Muscle layer of colon (tissue), 2 donors: ENCODE data around the gene GOLGA1.

Experiments used
- H3K27ac ChIP-seq: one replicate; pipeline ENCODE4 v1.7.0; 2013; ENCODE audit warnings: low read depth, mild to moderate bottlenecking, low read length, moderate library complexity
- H3K27me3 ChIP-seq, 2 donors: one replicate each; pipeline ENCODE4 v1.7.0; 2013; ENCODE audit warnings: low read length in 2 of 2, mild to moderate bottlenecking in 2 of 2; ENCODE audit not compliant: insufficient read depth in 2 of 2, control insufficient read depth in 1 of 2
- H3K36me3 ChIP-seq: one replicate; pipeline ENCODE4 v1.7.0; 2013; ENCODE audit warnings: mild to moderate bottlenecking, low read length; ENCODE audit not compliant: insufficient read depth
- H3K4me1 ChIP-seq: one replicate; pipeline ENCODE4 v1.7.0; 2013; ENCODE audit warnings: mild to moderate bottlenecking, low read length; ENCODE audit not compliant: insufficient read depth
- H3K4me3 ChIP-seq, 2 donors: one replicate each; pipeline ENCODE4 v1.7.0; 2013; ENCODE audit warnings: low read length in 2 of 2, low read depth in 1 of 2, mild to moderate bottlenecking in 1 of 2, moderate library complexity in 1 of 2
- H3K9ac ChIP-seq: one replicate; pipeline ENCODE4 v1.7.0; 2013; ENCODE audit warnings: low read length
- H3K9me3 ChIP-seq: one replicate; pipeline ENCODE4 v1.7.0; 2013; ENCODE audit warnings: mild to moderate bottlenecking, low read length
- donor health status: abdominal sarcoma.
- donor health status: Adenocarcinoma of cecum.

Gene GOLGA1

DNA sequence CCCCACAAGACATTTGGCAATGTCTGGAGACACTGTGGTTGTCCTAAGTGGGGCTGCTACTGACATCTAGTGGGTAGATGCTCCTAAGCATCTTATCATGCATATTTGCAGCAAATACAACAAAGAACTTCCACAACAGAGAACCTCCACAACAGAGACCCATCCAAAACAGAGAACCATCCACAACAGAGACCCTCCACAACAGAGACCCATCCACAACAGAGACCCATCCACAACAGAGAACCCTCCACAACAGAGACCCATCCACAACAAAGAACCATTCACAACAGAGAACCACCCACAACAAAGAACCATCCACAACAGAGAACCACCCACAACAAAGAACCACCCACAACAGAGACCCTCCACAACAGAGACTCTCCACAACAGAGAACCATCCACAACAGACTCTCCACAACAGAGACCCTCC is 46.1 kb downstream of the GOLGA1 start:
- peaks cover 62% of the 10 kb centered on the region for H3K36me3 ChIP-seq
- H3K27me3 ChIP-seq = no peaks in the 10 kb centered on the region
- no peak overlapping the region for H3K27ac ChIP-seq
- no peaks in the 10 kb centered on the region for H3K9me3 ChIP-seq
- no peak overlapping the region for H3K4me3 ChIP-seq
- H3K4me1 ChIP-seq = no peaks in the 10 kb centered on the region
- H3K9ac ChIP-seq = no peak overlapping the region

DNA sequence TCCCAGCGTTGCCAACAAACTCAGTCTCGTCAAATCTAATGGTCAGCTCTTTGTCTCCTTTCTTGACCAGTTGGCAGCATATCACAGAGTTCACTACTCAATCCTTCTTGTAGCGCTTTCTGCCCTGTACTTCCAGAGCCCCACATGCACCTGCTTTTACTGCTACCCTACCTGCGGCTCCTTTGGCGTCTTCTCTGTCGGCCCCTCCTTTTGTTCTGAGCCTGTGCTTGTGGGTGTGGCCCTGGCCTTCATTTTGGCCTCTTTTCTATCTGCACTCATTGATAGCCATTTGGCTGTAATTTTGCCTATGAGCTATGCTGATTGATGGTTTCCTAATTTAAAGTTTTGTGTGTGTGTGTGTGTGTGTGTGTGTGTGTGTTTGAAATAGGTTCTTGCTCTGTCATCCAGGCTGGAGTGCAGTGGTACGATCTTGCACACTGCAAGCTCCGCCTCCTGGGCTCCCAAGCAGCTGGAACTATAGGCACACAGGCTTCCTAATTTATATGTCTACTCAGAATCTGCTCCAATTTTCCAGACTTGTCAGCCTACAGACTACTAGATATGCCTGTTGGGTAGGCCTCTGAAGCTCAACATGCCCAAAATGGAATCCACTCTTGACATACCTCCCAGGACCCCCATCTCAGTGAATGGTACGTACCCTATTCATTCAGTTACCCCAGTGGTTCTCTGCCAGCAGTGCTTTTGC is 46.7 kb downstream of the GOLGA1 start:
- no peak overlapping the region for H3K4me3 ChIP-seq
- no peak overlapping the region for H3K9ac ChIP-seq
- peaks cover 62% of the 10 kb centered on the region for H3K36me3 ChIP-seq
- no peaks in the 10 kb centered on the region for H3K27me3 ChIP-seq
- no peak overlapping the region for H3K27ac ChIP-seq
- H3K4me1 ChIP-seq = no peaks in the 10 kb centered on the region
- no peaks in the 10 kb centered on the region for H3K9me3 ChIP-seq

DNA sequence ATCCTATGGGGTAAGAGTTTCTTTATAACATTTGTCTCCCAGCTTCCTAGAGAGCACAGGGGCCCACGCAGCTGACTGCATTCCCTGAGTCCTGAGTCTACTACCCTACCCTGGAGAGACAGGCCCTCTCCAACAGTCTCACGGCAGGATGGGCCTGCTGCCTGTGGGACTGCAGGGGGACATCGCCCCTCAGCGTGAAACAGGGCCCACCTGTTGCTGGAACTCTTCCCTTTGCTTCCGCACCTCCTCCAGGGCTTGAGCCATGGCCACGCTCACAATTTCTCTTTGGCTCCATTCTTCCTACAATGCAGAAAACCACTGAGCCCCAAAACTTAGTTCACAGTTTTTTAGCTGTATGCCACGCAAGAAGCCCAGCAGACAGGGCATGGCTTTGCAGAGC is 50.7 kb downstream of the GOLGA1 start:
- no peak overlapping the region for H3K27ac ChIP-seq
- peaks cover 70% of the 10 kb centered on the region for H3K36me3 ChIP-seq
- H3K27me3 ChIP-seq = no peaks in the 10 kb centered on the region
- H3K9ac ChIP-seq = no peak overlapping the region
- no peak overlapping the region for H3K4me3 ChIP-seq
- no peaks in the 10 kb centered on the region for H3K4me1 ChIP-seq
- no peaks in the 10 kb centered on the region for H3K9me3 ChIP-seq

DNA sequence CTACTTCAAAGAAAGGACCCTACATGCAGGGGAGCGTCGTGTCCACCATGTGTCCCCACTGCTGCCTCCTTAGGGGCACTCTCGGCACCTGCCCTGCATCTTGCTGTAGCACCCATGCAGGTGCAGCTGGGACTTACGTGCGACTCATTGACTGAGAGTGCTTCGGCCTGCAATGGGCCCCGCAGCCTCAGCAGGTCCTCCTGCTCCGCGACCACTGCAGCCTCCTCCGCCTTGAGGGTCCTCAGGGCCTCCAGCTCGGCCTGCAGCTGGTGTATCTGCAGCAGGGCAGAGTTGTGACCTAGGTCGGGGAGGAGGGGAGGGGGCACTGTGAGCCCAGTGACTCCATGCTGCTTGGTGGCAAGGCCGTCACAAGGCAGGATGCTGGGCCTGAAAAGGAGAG is 51.9 kb downstream of the GOLGA1 start:
- Histone ChIP-seq H3K4me1 (no peaks in the 10 kb centered on the region), H3K9ac (no peak overlapping the region), H3K4me3 (no peak overlapping the region), H3K27me3 (no peaks in the 10 kb centered on the region), H3K9me3 (no peaks in the 10 kb centered on the region), H3K27ac (no peak overlapping the region), H3K36me3 (peaks cover 66% of the 10 kb centered on the region)

DNA sequence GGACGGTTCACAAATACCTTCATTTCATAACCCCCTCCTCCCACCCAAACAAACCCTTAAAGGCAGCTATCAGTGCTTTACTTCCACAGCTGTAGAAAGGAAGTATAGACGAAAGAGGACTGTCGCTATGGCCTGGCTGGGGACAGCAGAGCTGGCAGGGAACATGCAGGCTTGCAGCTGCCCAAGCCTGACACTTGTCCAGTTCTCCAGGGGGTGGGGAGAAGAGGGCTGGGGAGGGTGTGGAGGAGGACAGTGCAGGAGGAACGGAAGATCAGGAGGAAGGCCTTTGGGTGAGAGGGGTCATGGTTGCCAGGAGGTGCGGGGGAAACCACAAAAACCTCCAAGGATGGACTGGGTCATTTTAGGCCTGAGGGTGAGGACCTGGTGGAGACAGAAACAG is 53.1 kb downstream of the GOLGA1 start:
- Histone ChIP-seq H3K4me3 (no peak overlapping the region), H3K27ac (no peak overlapping the region), H3K9me3 (no peaks in the 10 kb centered on the region), H3K9ac (no peak overlapping the region), H3K36me3 (peaks cover 54% of the 10 kb centered on the region), H3K27me3 (no peaks in the 10 kb centered on the region), H3K4me1 (no peaks in the 10 kb centered on the region)

DNA sequence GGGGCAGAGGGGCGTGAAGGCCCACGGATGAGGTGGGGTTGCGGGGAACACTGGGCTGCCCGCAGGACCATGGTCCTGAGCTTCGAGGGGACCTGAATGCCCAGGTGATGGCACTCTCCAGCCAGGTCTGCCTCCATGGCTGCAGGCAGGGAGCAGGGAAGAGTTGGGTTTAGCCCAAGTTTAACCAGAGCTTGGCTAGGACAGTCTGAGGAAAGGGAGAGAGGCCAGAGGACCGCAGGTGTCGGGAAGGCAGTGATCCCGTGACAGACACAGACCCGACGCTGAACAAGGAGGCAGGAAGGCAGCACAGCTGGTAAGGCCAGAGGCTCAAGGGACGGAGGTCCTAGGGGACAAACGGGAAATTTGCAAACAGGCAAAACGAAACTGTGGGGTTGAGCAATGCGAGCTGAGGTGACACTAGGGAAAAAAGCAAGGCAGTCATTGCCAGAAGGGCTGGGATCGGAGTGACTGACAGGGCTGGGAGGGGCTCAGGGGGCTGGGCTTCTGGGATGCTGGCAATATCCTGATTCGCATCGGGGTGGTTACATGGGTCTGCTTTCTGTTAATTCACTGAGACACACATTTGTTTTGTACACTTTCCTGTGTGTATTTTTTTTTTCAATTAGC is 53.9 kb downstream of the GOLGA1 start:
- Histone ChIP-seq H3K36me3 (peaks cover 62% of the 10 kb centered on the region), H3K27me3 (no peaks in the 10 kb centered on the region), H3K4me1 (no peaks in the 10 kb centered on the region), H3K27ac (no peak overlapping the region), H3K9ac (no peak overlapping the region), H3K9me3 (no peaks in the 10 kb centered on the region), H3K4me3 (no peak overlapping the region)

DNA sequence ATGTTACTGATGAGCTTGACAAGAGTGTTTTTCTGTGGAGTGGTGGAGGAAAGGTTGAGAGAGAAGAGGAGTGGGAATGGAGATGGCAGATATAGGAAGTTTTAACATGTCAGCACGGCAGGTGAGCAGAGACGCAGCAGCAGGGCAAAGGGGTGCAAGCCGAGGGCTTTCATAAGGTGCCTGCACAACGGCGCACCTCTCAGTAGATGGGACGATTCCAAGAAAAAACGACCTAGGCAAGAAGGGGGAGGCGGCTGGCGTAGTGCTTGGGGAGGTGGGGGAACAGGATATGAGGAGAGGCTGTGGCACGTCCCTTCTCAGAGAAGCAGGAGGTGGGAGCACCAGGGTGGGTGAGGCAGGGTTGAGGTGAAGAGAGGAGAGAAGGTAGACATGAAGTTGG is 54.4 kb downstream of the GOLGA1 start:
- Histone ChIP-seq H3K27ac (no peak overlapping the region), H3K27me3 (no peaks in the 10 kb centered on the region), H3K4me3 (no peak overlapping the region), H3K36me3 (peaks cover 67% of the 10 kb centered on the region), H3K9me3 (no peaks in the 10 kb centered on the region), H3K9ac (no peak overlapping the region), H3K4me1 (no peaks in the 10 kb centered on the region)

DNA sequence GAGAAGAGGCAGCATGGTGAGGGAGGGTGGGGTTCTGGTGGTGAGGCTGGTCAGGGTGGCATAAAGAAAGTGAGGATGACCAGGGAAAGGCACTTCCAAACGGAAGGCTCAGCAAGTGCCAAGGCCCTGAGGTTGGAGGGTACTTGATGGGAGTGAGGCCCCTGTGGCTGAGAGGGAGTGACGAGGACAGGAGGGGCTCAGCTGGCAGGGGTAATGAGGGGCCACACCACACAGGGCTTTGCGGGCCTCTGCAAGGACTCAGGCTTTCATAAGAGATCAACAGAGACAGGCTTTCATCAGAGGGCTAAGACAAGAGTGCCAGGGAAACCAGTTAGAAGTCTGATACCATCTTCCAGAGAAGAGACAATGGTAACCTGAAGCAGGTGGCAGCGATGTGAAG is 55.3 kb downstream of the GOLGA1 start:
- Histone ChIP-seq H3K9ac (no peak overlapping the region), H3K4me3 (no peak overlapping the region), H3K27ac (no peak overlapping the region), H3K4me1 (no peaks in the 10 kb centered on the region), H3K36me3 (peaks cover 68% of the 10 kb centered on the region), H3K27me3 (no peaks in the 10 kb centered on the region), H3K9me3 (no peaks in the 10 kb centered on the region)

DNA sequence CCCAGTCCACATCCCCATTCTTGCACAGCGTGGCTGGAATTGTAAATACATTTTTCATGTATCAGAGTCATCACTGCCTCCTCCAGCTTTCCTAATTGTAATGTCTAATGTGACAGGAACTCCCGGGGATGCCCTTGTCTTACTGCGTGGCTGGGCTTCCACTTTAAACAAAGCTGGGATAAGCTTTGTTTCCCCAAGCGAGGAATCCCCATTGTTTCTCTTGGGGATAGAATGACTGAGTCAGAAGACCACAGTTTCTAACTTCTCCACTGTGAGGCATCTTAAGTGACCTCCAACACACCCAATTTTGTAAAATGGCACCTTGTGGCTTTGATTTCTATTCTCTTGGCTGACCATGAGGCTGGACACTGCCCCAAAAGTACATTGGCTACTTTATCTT is 56.5 kb downstream of the GOLGA1 start:
- Histone ChIP-seq H3K36me3 (peaks cover 66% of the 10 kb centered on the region), H3K9ac (no peak overlapping the region), H3K4me1 (peaks cover 5% of the 10 kb centered on the region), H3K9me3 (no peaks in the 10 kb centered on the region), H3K27me3 (no peaks in the 10 kb centered on the region), H3K27ac (no peak overlapping the region), H3K4me3 (no peak overlapping the region)

DNA sequence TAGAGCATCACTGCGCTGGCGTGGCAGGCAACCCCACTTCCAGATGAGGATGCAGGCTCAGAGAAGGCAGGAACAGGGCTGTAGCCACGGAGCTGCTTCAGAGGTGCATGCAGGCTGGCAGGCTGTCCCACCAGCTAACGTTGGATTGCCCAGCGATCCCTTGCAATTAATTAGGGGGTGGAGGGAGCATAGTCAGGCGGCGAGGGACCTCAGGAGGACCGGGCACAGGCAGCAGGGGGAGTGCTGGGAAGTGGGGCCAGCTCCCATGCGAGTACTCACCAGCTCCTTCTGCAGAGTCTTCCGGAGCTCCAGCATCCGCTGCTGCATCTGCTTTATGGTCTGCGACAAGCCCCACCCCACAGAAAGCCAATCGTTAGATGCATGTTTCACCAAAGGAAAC is 58.7 kb downstream of the GOLGA1 start:
- H3K9ac ChIP-seq = no peak overlapping the region
- peaks cover 63% of the 10 kb centered on the region for H3K36me3 ChIP-seq
- H3K9me3 ChIP-seq = no peaks in the 10 kb centered on the region
- peaks cover 19% of the 10 kb centered on the region for H3K4me1 ChIP-seq
- H3K27ac ChIP-seq = no peak overlapping the region
- H3K4me3 ChIP-seq = no peak overlapping the region
- H3K27me3 ChIP-seq = no peaks in the 10 kb centered on the region

DNA sequence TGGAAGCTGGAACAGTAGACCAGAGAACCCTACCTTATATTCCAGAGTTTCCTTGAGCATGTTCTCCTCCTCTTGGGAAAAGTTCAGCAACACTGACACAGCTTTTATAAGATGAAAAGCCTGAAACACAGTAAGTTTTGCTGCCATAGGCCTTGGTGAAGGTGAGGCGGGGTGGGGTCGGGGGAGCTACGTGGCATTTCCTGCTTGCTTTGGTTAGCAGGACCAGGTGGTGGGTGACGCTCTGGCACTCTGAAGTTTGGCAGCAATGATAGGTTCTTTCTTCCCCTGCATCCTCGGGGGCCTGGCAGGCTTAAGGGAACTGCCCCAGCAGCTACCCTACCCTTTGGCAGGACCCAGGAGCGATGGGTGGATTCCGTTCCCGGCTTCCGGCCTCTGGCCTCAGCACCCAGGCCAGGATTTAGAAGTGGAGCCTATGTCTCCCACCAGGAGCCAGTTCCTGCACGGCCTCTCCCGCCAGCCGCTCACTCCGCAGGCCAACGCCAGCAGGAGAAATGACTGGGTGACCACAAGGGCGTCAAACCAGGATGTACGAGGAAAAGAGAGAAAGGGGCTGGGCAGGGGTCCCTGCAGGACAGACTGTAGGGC is 59.6 kb downstream of the GOLGA1 start:
- Histone ChIP-seq H3K4me1 (peaks cover 19% of the 10 kb centered on the region), H3K9me3 (no peaks in the 10 kb centered on the region), H3K9ac (no peak overlapping the region), H3K36me3 (peaks cover 65% of the 10 kb centered on the region), H3K27me3 (no peaks in the 10 kb centered on the region), H3K27ac (no peak overlapping the region), H3K4me3 (no peak overlapping the region)

DNA sequence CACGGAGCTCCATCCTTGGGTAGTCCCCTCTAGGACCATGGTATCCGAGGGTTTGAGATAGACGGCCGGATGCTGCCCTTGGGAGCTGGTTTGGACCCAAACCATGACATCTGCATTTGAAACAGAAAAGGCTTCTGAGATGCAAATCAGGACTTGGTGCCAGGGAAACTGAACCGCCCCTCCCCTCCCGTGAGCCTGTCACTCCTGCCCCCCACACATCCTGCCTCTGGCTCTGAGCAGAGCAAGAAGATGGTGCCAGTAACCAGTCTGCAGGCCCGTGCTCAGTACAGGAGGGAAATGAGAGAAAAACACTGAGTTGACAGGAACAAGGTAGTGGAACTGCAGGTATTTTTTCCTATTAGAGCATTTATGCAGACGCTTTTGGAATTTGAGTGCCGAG is 60.4 kb downstream of the GOLGA1 start:
- Histone ChIP-seq H3K36me3 (peaks cover 63% of the 10 kb centered on the region), H3K9me3 (no peaks in the 10 kb centered on the region), H3K27ac (no peak overlapping the region), H3K4me3 (no peak overlapping the region), H3K27me3 (no peaks in the 10 kb centered on the region), H3K4me1 (peaks cover 19% of the 10 kb centered on the region), H3K9ac (no peak overlapping the region)
